CD4-positive, CD25-positive, alpha-beta regulatory T cell (primary cell): ENCODE measurements around the gene PPM1N. TPM values are rescaled to one million over a fixed set of nuclear protein-coding genes. Genes with fewer than 3 reads are reported as not detected.

Experiments used
- ATAC-seq, 2 donors: fragments of 150-1000 bp; cut with Tn5 transposase; one replicate each; pipeline ENCODE4 v1.10.0; 2021; ENCODE audit warnings: low read depth in 2 of 2, moderate number of reproducible peaks in 2 of 2, moderate library complexity in 1 of 2
- DNase-seq, 3 donors: peaks; one replicate each; pipeline versions ENCODE4 v3.0.0 to v3.0.0-alpha.2; 2012 to 2022; ENCODE audit warnings: mixed read lengths in 1 of 3
- H3K27ac ChIP-seq: one replicate; pipeline ENCODE4 v1.7.0; 2013; ENCODE audit warnings: mild to moderate bottlenecking, low read length; ENCODE audit not compliant: insufficient read depth, poor library complexity, severe bottlenecking
- H3K27me3 ChIP-seq: one replicate; pipeline ENCODE4 v1.7.0; 2013; ENCODE audit warnings: low read length; ENCODE audit not compliant: control insufficient read depth, insufficient read depth
- H3K36me3 ChIP-seq: one replicate; pipeline ENCODE4 v1.7.0; 2013; ENCODE audit warnings: mild to moderate bottlenecking, low read length, moderate library complexity; ENCODE audit not compliant: control insufficient read depth, insufficient read depth
- H3K4me1 ChIP-seq: 2 replicates; pipeline ENCODE4 v1.7.0; 2013; ENCODE audit warnings: mild to moderate bottlenecking, low read length; ENCODE audit not compliant: insufficient read depth, control insufficient read depth, poor library complexity, severe bottlenecking
- H3K4me3 ChIP-seq: one replicate; pipeline ENCODE4 v1.7.0; 2013; ENCODE audit warnings: low read depth, mild to moderate bottlenecking, low read length, moderate library complexity
- H3K9me3 ChIP-seq, 2 experiments: 1 replicate in 1 of 2; 2 replicates in 1 of 2; pipeline ENCODE4 v1.7.0; 2013; ENCODE audit warnings: low read length in 2 of 2, mild to moderate bottlenecking in 1 of 2, moderate library complexity in 1 of 2; ENCODE audit not compliant: control insufficient read depth in 2 of 2
- H3K27ac Mint-ChIP-seq, 3 donors: one replicate each; pipeline ENCODE4 v1.8.0; 2020 to 2022; ENCODE audit warnings: mild to moderate bottlenecking in 3 of 3, mixed read lengths in 3 of 3, moderate library complexity in 2 of 3
- H3K27me3 Mint-ChIP-seq: one replicate; pipeline ENCODE4 v1.8.0; 2022; ENCODE audit warnings: mild to moderate bottlenecking, mixed read lengths
- H3K36me3 Mint-ChIP-seq: one replicate; pipeline ENCODE4 v1.8.0; 2020; ENCODE audit warnings: mixed read lengths
- H3K4me1 Mint-ChIP-seq, 4 donors: one replicate each; pipeline ENCODE4 v1.8.0; 2020 to 2022; ENCODE audit warnings: mixed read lengths in 4 of 4, mild to moderate bottlenecking in 1 of 4
- H3K4me3 Mint-ChIP-seq, 4 donors: one replicate each; pipeline ENCODE4 v1.8.0; 2020 to 2022; ENCODE audit warnings: mild to moderate bottlenecking in 4 of 4, mixed read lengths in 4 of 4, moderate library complexity in 3 of 4
- H3K9me3 Mint-ChIP-seq, 7 donors: one replicate each; pipeline ENCODE4 v1.8.0; 2020 to 2022; ENCODE audit warnings: mixed read lengths in 7 of 7, mild to moderate bottlenecking in 3 of 7, moderate library complexity in 2 of 7
- polyA plus RNA-seq, 4 donors: library from polyadenylated mRNA; unstranded; fragments of 300-500 nt; fragmentation: Illumina TruSeq; gene quantifications; one replicate each; pipeline ENCODE4 v1.2.3, GENCODE V29; 2021
- total RNA-seq: library from RNA; stranded (reverse); gene quantifications from one replicate; pipeline ENCODE4 v1.2.3, GENCODE V29; 2022

PPM1N gene
- total and polyA plus RNA-seq, 5 donors from 2014 or later, result 2.3 to 6.7 (median 3.2) TPM

DNA sequence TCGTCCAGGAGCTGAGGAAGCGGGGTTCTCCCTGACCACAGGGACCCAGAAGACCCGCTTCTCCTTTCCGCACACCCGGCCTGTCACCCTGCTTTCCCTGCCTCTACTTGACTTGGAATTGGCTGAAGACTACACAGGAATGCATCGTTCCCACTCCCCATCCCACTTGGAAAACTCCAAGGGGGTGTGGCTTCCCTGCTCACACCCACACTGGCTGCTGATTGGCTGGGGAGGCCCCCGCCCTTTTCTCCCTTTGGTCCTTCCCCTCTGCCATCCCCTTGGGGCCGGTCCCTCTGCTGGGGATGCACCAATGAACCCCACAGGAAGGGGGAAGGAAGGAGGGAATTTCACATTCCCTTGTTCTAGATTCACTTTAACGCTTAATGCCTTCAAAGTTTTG, 27.9 kb downstream of the PPM1N start:
- ATAC-seq (no peak), DNase-seq (no peak)
- peaks cover 5% of the 10 kb centered on the region for H3K27me3 Mint-ChIP-seq
- no peaks in the 10 kb centered on the region for H3K27me3 ChIP-seq
- H3K36me3 Mint-ChIP-seq, result peaks cover 12% of the 10 kb centered on the region
- H3K4me1 Mint-ChIP-seq, result peaks cover 0 to 24% (median 14%) of the 10 kb centered on the region in 4 donors
- peaks cover 18% of the 10 kb centered on the region for H3K36me3 ChIP-seq
- H3K4me1 ChIP-seq, result peaks cover 11% of the 10 kb centered on the region
- no peak overlapping the region for H3K27ac ChIP-seq
- H3K27ac Mint-ChIP-seq, result no peak overlapping the region
- H3K9me3 Mint-ChIP-seq, result no peaks in the 10 kb centered on the region
- no peak overlapping the region for H3K4me3 ChIP-seq
- no peaks in the 10 kb centered on the region for H3K9me3 ChIP-seq
- no peak overlapping the region for H3K4me3 Mint-ChIP-seq

- ATAC-seq (no peak), DNase-seq (no peak)
- Mint-ChIP-seq H3K27me3 (peaks cover 5% of the 10 kb centered on the region), H3K9me3 (peaks cover 0 to 6% (median 0%) of the 10 kb centered on the region in 7 donors), H3K4me1 (peaks cover 0 to 24% (median 14%) of the 10 kb centered on the region in 4 donors), H3K27ac (peak overlapping the region in 1 of 3 donors; percentile 35), H3K4me3 (no peak overlapping the region), H3K36me3 (peaks cover 12% of the 10 kb centered on the region)
- Histone ChIP-seq H3K36me3 (peaks cover 16% of the 10 kb centered on the region), H3K27me3 (no peaks in the 10 kb centered on the region), H3K27ac (no peak overlapping the region), H3K4me1 (peaks cover 11% of the 10 kb centered on the region), H3K9me3 (no peaks in the 10 kb centered on the region), H3K4me3 (no peak overlapping the region)
Measured at GRCh38 chr19:45526971-45527370, 28.7 kb downstream of the PPM1N start.

DNA sequence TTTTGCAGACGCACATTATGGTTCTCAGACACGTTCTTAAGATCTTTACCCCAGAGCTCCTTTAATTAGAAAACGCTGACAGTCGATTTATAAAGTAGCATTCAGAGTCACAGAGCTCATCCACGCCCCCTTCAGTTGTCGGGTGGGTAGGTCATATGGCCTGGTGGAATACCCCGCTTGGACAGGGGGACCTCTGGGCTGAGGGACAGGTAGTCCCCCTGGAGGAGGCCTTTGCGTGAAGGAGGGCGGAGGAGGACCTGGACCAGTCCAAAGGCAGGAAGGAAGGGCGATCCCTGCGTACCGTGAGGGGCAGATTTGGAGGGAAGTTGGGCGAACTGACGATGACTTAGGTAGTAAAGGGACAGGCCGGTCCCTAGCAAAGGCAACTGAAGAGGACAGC, 29.5 kb downstream of the PPM1N start:
- Mint-ChIP-seq H3K4me1 (peaks cover 0 to 24% (median 14%) of the 10 kb centered on the region in 4 donors), H3K9me3 (peaks cover 0 to 6% (median 0%) of the 10 kb centered on the region in 7 donors), H3K36me3 (peaks cover 12% of the 10 kb centered on the region), H3K27ac (peak overlapping the region in 2 of 3 donors; percentile 35 to 49), H3K27me3 (peaks cover 5% of the 10 kb centered on the region), H3K4me3 (peak overlapping the region in 1 of 4 donors; percentile 75)
- H3K4me3 ChIP-seq, result no peak overlapping the region
- H3K4me1 ChIP-seq, result peaks cover 11% of the 10 kb centered on the region
- no peaks in the 10 kb centered on the region for H3K9me3 ChIP-seq
- H3K27me3 ChIP-seq, result no peaks in the 10 kb centered on the region
- no peak overlapping the region for H3K27ac ChIP-seq
- ATAC-seq (no peak), DNase-seq (no peak)
- H3K36me3 ChIP-seq, result peaks cover 15% of the 10 kb centered on the region

DNA sequence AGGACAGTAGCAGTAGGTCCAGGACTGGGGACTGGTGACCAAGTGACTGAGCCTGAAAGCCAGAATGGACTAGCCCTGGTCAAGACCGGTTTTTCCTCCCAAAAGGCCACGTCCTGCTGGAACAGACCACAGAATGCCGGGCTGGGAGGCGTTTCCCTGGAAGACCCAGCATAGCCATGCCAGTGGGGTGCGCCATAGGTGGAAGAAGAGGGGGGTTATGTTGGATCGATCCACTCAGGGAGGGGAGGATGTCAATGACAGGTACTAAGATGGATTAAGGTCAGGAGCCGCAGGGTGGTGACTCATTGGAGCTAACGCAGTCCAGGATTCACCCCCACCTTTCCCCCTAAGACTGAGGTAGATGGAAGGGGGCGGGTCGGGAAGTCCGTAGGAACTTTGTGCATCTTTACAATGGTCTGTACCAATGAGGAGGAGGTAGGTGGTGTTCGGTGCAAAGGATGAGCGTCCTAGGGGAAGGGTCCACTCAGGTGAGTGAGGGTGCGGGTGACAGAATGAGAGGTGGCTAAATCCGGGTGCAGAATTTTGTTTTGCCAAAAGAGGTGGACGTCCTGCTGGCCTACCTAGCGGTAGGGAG, 30.0 kb downstream of the PPM1N start:
- H3K4me1 ChIP-seq, result peaks cover 11% of the 10 kb centered on the region
- peaks cover 12% of the 10 kb centered on the region for H3K36me3 ChIP-seq
- no peak overlapping the region for H3K27ac ChIP-seq
- ATAC-seq, result no peak
- H3K4me3 ChIP-seq, result no peak overlapping the region
- H3K4me1 Mint-ChIP-seq, result peaks cover 0 to 22% (median 14%) of the 10 kb centered on the region in 4 donors
- peaks cover 12% of the 10 kb centered on the region for H3K36me3 Mint-ChIP-seq
- DNase-seq, result no peak
- peaks cover 5% of the 10 kb centered on the region for H3K27me3 Mint-ChIP-seq
- no peaks in the 10 kb centered on the region for H3K27me3 ChIP-seq
- peaks cover 0 to 6% (median 0%) of the 10 kb centered on the region in 7 donors for H3K9me3 Mint-ChIP-seq
- H3K4me3 Mint-ChIP-seq, result peak overlapping the region in 1 of 4 donors; percentile 75
- H3K9me3 ChIP-seq, result no peaks in the 10 kb centered on the region
- H3K27ac Mint-ChIP-seq, result peak overlapping the region; percentile 38 to 57 (median 49)

DNA sequence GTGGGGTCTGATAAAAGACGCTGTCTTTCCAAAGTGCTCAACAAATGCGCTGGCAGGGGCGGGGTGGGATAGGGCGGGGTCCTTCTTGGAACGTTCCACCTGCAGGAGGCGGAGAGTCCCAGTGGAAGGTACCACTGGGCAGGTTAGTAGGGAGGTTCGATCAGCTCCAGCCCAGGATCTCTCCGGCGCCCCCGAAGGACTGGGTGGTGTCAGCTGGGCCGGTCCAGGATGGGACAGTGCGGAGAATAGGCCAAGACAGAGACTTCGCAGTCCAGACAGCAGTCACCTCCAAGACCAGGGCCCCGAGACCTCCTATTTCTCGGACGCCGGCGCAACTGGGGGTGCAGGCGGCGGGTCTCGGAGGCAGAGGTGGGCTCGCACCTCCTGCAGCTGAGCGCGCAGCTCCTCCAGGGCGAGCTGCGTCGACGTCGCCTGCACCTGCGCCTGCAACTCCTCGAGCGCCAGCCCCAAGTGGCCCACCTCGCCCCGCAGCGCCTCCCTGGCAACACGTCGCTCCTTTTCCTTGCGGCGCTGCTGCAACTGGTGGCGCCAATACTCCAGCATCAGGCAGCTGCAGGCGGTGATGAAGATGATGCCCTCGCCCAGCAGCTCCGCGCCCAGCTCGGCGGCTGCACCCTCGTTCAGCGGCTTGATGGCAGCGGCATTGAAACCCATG, 30.6 kb downstream of the PPM1N start:
- Mint-ChIP-seq H3K4me1 (peaks cover 0 to 16% (median 7%) of the 10 kb centered on the region in 4 donors), H3K27ac (peak overlapping the region in 2 of 3 donors; percentile 38 to 40), H3K36me3 (peaks cover 7% of the 10 kb centered on the region), H3K27me3 (peaks cover 5% of the 10 kb centered on the region), H3K4me3 (peak overlapping the region in 1 of 4 donors; percentile 22), H3K9me3 (peaks cover 0 to 6% (median 0%) of the 10 kb centered on the region in 7 donors)
- peak; percentile 8 to 31 for ATAC-seq
- H3K36me3 ChIP-seq, result peaks cover 12% of the 10 kb centered on the region
- H3K27me3 ChIP-seq, result no peaks in the 10 kb centered on the region
- H3K4me3 ChIP-seq, result no peak overlapping the region
- H3K27ac ChIP-seq, result no peak overlapping the region
- H3K4me1 ChIP-seq, result peaks cover 9% of the 10 kb centered on the region
- no peaks in the 10 kb centered on the region for H3K9me3 ChIP-seq
- DNase-seq, result peak in 1 of 3 donors; percentile 20

GRCh38 chr19:45529420-45529785, 31.2 kb downstream of the PPM1N start:
- Mint-ChIP-seq H3K4me1 (peaks cover 0 to 15% (median 7%) of the 10 kb centered on the region in 4 donors), H3K27ac (no peak overlapping the region), H3K9me3 (peaks cover 0 to 6% (median 0%) of the 10 kb centered on the region in 7 donors), H3K36me3 (peaks cover 6% of the 10 kb centered on the region), H3K27me3 (peaks cover 5% of the 10 kb centered on the region), H3K4me3 (peak overlapping the region in 1 of 4 donors; percentile 22)
- no peaks in the 10 kb centered on the region for H3K27me3 ChIP-seq
- H3K4me1 ChIP-seq, result peaks cover 9% of the 10 kb centered on the region
- no peak overlapping the region for H3K27ac ChIP-seq
- DNase-seq, result no peak
- H3K36me3 ChIP-seq, result peaks cover 11% of the 10 kb centered on the region
- H3K4me3 ChIP-seq, result no peak overlapping the region
- no peaks in the 10 kb centered on the region for H3K9me3 ChIP-seq
- no peak for ATAC-seq

- no peak for ATAC-seq
Measured at GRCh38 chr19:45531349-45531748, 33.1 kb downstream of the PPM1N start.

More at GRCh38 chr19:45531349-45531748, 33.1 kb downstream of the PPM1N start:
- Histone ChIP-seq H3K9me3 (no peaks in the 10 kb centered on the region), H3K4me3 (no peak overlapping the region), H3K4me1 (peaks cover 9% of the 10 kb centered on the region), H3K27ac (no peak overlapping the region), H3K36me3 (no peaks in the 10 kb centered on the region), H3K27me3 (no peaks in the 10 kb centered on the region)
- peaks cover 5% of the 10 kb centered on the region for H3K27me3 Mint-ChIP-seq
- no peak overlapping the region for H3K4me3 Mint-ChIP-seq
- no peak for DNase-seq
- H3K27ac Mint-ChIP-seq, result no peak overlapping the region
- H3K9me3 Mint-ChIP-seq, result peaks cover 0 to 6% (median 0%) of the 10 kb centered on the region in 7 donors
- no peaks in the 10 kb centered on the region for H3K36me3 Mint-ChIP-seq
- H3K4me1 Mint-ChIP-seq, result peaks cover 0 to 15% (median 7%) of the 10 kb centered on the region in 4 donors
